Esophagus muscularis mucosa (tissue), 2 donors: ENCODE results near the gene CDC40.

Source experiments
- POLR2A ChIP-seq: fragments of 450-650 bp; IDR thresholded peaks from one replicate; pipeline ENCODE4 v1.6.1; 2017; ENCODE audit warnings: antibody characterized with exemption, moderate library complexity, mild to moderate bottlenecking, low read depth
- POLR2AphosphoS5 ChIP-seq, 2 donors: sonication (generic); formaldehyde crosslinking; IDR thresholded peaks; one replicate each; pipeline ENCODE4 v1.6.1; 2017; ENCODE audit warnings: antibody characterized with exemption in 2 of 2

- TF ChIP-seq POLR2AphosphoS5 (IDR thresholded peaks at IDR 0.05) = no peak
- TF ChIP-seq POLR2A = no peak
Measured at GRCh38 chr6:110183292-110183885, 3.2 kb downstream of the CDC40 start.
